ENCODE measurements around the gene SH2B3.

SH2B3 gene

GRCh38 chr12:111405859-111406473, at the start of gene SH2B3:
Gene SH2B3, plus strand, starts transcription at chr12:111405923. Its CDS starts 12,223 bp downstream, at chr12:111418146.
- TF ChIP-seq, protein P1, sequence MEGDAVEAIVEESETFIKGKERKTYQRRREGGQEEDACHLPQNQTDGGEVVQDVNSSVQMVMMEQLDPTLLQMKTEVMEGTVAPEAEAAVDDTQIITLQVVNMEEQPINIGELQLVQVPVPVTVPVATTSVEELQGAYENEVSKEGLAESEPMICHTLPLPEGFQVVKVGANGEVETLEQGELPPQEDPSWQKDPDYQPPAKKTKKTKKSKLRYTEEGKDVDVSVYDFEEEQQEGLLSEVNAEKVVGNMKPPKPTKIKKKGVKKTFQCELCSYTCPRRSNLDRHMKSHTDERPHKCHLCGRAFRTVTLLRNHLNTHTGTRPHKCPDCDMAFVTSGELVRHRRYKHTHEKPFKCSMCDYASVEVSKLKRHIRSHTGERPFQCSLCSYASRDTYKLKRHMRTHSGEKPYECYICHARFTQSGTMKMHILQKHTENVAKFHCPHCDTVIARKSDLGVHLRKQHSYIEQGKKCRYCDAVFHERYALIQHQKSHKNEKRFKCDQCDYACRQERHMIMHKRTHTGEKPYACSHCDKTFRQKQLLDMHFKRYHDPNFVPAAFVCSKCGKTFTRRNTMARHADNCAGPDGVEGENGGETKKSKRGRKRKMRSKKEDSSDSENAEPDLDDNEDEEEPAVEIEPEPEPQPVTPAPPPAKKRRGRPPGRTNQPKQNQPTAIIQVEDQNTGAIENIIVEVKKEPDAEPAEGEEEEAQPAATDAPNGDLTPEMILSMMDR (IDR thresholded peaks at IDR 0.05; ENCODE audit: insufficient read depth, low read length, missing control alignments), result no peak
- POLR2A ChIA-PET, result interaction anchor here (0.5 kb wide), 1 partner anchor 279 kb away, joined by 3 read pairs; no protein-coding TSS in a partner anchor
- CTCF ChIA-PET, result interaction anchor here (6.1 to 25.8 kb wide), 2 partner anchors 10 to 41 kb away, joined by 58 to 899 read pairs; no protein-coding TSS in a partner anchor
- H3K4me3 ChIP-seq (ENCODE audit: low read depth, low read length), result peak within 1 kb of the TSS; percentile 95
- no peak for DNase-seq (ENCODE audit: low read depth, low spot score)

- TF ChIP-seq, protein P1 (IDR thresholded peaks at IDR 0.05; ENCODE audit: insufficient read depth, low read length, missing control alignments), result no peak
- POLR2A ChIA-PET, result no interaction called here
- no peak overlapping the region for H3K4me3 ChIP-seq (ENCODE audit: low read depth, low read length)
- no peak for DNase-seq (ENCODE audit: low read depth, low spot score)
- CTCF ChIA-PET, result interaction anchor here (1.1 kb wide), 1 partner anchor 38 kb away, joined by 3 read pairs; no protein-coding TSS in a partner anchor
These were observed 46.4 kb upstream of the SH2B3 start for GRCh38 chr12:111359231-111359913.

DNA sequence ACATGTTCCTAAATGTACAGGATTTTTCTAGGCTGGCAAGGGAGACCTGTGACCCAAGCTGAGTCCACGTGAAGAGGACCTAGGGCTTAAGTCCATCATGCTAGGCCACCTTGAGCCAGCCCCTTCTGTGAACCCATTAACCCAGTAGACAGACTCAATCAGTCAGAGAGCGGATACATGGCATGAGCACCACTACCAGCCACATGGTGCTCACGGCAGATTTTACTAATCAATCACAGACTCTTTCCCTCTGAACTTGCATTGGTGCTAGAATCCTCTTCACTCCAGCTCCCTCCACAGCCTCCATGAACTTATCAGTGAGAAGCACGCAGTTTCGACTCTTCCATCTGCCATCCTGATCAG, 45.8 kb upstream of the SH2B3 start:
- H3K4me3 ChIP-seq (ENCODE audit: low read depth, low read length), result no peak overlapping the region
- ChIA-PET CTCF (interaction anchor here (1.1 kb wide), 1 partner anchor 37 kb away, joined by 3 read pairs; no protein-coding TSS in a partner anchor), POLR2A (no interaction called here)
- TF ChIP-seq, protein P1 (IDR thresholded peaks at IDR 0.05; ENCODE audit: insufficient read depth, low read length, missing control alignments), result no peak
- no peak for DNase-seq (ENCODE audit: low read depth, low spot score)

DNA sequence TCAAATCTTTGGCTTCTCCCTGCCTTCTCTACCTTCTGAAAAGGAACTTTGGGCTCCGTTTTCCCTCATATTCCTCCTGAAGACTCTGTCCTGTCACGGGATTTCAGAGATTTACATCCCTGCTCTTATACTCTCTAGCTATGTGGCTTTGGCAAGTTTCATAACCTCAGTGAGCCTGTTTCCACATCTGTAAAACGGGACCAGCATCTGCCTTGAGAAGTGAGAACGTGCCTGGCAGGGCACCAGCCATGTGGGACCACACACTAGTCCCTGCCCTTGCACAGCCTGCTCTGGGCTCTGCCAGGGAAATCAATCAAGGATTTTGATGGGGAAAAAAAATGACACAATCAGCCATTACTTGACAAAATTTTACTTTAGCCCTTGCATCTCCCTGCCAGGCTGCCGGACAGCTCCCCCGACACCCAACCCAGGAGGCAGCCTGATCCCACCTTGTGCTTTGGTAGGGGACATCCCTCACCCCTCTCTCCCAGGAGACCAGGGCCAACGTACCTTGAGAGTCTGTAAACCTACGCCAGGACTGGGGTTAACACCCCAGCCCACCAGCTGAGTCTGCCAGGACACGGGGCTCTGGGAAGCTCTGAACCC, 45.3 kb upstream of the SH2B3 start:
- DNase-seq (ENCODE audit: low read depth, low spot score), result no peak
- H3K4me3 ChIP-seq (ENCODE audit: low read depth, low read length), result no peak overlapping the region
- ChIA-PET POLR2A (no interaction called here), CTCF (interaction anchor here (1.1 to 2.3 kb wide), 3 partner anchors 17 to 91 kb away, joined by 3 to 8 read pairs (median 3); no protein-coding TSS in a partner anchor)
- TF ChIP-seq, protein P1 (IDR thresholded peaks at IDR 0.05; ENCODE audit: insufficient read depth, low read length, missing control alignments), result no peak

DNA sequence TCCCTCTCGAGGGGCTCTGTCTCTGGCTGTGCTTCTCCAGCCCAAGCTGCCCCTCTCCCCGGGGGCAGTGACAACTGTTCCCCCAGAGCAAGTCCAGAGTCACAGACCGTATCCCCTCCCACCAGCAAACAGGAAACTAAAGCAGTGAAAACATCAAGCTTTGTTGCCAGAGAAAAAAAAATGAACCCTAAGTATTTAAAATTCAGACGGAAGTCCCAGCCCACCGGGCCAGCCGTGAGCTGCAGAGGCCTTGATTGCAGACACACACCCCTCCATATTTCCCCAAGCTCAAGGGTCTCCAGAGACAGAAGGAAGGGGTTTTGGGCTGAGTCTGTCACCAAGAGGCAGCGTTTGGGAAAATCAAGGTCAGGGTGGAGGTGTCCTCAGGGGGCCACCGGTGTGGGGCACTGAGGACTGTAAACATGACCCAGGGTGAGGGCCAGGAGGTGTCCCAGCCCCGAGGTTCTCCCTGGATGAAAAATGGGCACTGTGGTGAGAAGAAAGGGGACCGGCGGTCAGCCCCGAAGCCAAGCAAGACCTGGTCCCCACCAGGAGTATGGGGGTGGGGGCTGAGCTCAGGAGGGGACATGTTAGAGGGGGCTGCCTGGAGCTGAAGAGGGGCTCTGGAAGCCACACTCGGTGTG, 44.5 kb upstream of the SH2B3 start:
- ChIA-PET CTCF (interaction anchor here (1.1 to 2.3 kb wide), 3 partner anchors 16 to 90 kb away, joined by 3 to 8 read pairs (median 3); no protein-coding TSS in a partner anchor), POLR2A (no interaction called here)
- TF ChIP-seq, protein P1 (IDR thresholded peaks at IDR 0.05; ENCODE audit: insufficient read depth, low read length, missing control alignments), result no peak
- no peak overlapping the region for H3K4me3 ChIP-seq (ENCODE audit: low read depth, low read length)
- DNase-seq (ENCODE audit: low read depth, low spot score), result no peak

Data from AG04449 (cell line).